Measurements from ENCODE around the gene TM6SF1. TPM values are rescaled to one million over a fixed set of nuclear protein-coding genes. Genes with fewer than 3 reads are reported as not detected.
A peak's percentile ranks its signal among the peaks of the same experiment; 100 is the strongest.

The TM6SF1 gene
- total and polyA plus RNA-seq, 9 of the 15 experiments (the other 6 are each of a cell fraction or from before 2014, with no cell fraction given) = 1.0 to 5.6 (median 3.5) TPM

DNA sequence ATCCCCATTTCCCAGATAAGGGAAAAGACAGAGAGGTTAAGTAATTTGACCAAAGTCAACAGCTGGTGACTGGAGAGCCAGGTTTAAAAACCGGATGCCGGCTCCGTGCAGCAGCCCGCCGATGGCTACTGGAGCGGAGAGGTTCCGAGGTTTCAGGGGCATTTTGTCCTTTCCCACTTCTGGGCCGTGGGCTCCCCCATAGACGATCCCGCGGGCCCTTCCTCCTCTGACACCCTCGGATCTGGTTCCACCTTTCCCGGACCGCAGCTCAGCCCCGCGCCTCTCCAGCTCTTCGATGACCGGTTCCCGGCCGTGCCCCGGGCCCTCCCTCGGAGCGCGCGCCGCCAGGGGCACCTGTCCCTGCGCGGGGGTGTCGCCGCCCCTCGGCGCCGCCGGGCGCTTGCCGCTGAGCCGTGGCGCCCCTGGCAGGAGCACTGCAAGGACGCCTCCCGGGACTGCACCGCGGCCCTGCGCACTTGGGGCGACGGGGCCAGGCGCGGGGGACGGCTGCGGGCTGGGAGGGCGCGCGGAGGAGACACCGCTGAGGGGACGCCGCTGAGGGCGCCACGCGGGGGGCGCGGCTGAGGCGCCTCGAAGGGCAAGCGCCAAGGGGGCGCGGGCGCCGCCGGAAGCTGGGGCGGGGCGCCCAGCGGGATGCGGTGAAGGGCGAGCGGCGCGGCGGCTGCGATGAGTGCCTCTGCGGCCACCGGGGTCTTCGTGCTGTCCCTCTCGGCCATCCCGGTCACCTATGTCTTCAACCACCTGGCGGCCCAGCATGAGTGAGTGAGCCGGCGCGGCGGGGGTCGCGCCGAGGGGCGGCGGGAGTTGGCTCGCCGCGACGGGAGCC is at the start of gene TM6SF1 (continued):
- TF ChIP-seq, protein P1, sequence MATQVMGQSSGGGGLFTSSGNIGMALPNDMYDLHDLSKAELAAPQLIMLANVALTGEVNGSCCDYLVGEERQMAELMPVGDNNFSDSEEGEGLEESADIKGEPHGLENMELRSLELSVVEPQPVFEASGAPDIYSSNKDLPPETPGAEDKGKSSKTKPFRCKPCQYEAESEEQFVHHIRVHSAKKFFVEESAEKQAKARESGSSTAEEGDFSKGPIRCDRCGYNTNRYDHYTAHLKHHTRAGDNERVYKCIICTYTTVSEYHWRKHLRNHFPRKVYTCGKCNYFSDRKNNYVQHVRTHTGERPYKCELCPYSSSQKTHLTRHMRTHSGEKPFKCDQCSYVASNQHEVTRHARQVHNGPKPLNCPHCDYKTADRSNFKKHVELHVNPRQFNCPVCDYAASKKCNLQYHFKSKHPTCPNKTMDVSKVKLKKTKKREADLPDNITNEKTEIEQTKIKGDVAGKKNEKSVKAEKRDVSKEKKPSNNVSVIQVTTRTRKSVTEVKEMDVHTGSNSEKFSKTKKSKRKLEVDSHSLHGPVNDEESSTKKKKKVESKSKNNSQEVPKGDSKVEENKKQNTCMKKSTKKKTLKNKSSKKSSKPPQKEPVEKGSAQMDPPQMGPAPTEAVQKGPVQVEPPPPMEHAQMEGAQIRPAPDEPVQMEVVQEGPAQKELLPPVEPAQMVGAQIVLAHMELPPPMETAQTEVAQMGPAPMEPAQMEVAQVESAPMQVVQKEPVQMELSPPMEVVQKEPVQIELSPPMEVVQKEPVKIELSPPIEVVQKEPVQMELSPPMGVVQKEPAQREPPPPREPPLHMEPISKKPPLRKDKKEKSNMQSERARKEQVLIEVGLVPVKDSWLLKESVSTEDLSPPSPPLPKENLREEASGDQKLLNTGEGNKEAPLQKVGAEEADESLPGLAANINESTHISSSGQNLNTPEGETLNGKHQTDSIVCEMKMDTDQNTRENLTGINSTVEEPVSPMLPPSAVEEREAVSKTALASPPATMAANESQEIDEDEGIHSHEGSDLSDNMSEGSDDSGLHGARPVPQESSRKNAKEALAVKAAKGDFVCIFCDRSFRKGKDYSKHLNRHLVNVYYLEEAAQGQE (IDR thresholded peaks at IDR 0.05; ENCODE audit: borderline replicate concordance) = peak; percentile 23; the same call in 1 of the 2 replicates
- TF ChIP-seq, protein P1 (CRISPR knock-in tag; IDR thresholded peaks at IDR 0.05; ENCODE audit: low read depth) = no peak
- TF ChIP-seq SLC30A9 (CRISPR knock-in tag; IDR thresholded peaks at IDR 0.05) (no peak), MAZ (CRISPR knock-in tag; conservative IDR thresholded peaks at IDR 0.05 in 1 of 2, IDR thresholded peaks at IDR 0.05 in 1 of 2) (peak in 1 of 2 experiments; percentile 71; a peak in 3 of 4 replicates), LEF1 (IDR thresholded peaks at IDR 0.05) (no peak), ASH1L (IDR thresholded peaks at IDR 0.05; ENCODE audit: borderline replicate concordance, low read depth, partially characterized antibody) (no peak), NR1H2 (CRISPR knock-in tag; IDR thresholded peaks at IDR 0.05) (no peak), ZNF445 (CRISPR knock-in tag; IDR thresholded peaks at IDR 0.05; ENCODE audit: low read depth) (no peak), RBM25 (IDR thresholded peaks at IDR 0.05; ENCODE audit: low read depth, low read length, severe bottlenecking) (peak; percentile 32)
- TF ChIP-seq, protein P2, sequence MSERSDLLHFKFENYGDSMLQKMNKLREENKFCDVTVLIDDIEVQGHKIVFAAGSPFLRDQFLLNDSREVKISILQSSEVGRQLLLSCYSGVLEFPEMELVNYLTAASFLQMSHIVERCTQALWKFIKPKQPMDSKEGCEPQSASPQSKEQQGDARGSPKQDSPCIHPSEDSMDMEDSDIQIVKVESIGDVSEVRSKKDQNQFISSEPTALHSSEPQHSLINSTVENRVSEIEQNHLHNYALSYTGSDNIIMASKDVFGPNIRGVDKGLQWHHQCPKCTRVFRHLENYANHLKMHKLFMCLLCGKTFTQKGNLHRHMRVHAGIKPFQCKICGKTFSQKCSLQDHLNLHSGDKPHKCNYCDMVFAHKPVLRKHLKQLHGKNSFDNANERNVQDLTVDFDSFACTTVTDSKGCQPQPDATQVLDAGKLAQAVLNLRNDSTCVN (CRISPR knock-in tag; IDR thresholded peaks at IDR 0.05) = no peak
- TF ChIP-seq, protein P3, sequence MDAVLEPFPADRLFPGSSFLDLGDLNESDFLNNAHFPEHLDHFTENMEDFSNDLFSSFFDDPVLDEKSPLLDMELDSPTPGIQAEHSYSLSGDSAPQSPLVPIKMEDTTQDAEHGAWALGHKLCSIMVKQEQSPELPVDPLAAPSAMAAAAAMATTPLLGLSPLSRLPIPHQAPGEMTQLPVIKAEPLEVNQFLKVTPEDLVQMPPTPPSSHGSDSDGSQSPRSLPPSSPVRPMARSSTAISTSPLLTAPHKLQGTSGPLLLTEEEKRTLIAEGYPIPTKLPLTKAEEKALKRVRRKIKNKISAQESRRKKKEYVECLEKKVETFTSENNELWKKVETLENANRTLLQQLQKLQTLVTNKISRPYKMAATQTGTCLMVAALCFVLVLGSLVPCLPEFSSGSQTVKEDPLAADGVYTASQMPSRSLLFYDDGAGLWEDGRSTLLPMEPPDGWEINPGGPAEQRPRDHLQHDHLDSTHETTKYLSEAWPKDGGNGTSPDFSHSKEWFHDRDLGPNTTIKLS (IDR thresholded peaks at IDR 0.05; ENCODE audit: borderline replicate concordance, low read depth) = 0 out of 2 replicates have a peak, but pooled peaks have one; percentile 48

All from K562 (cell line).